Measurements from ENCODE around the gene INO80.

GRCh38 chr15:40964006-40964405, 152.1 kb downstream of the INO80 start:
- TF ChIP-seq, protein P1, sequence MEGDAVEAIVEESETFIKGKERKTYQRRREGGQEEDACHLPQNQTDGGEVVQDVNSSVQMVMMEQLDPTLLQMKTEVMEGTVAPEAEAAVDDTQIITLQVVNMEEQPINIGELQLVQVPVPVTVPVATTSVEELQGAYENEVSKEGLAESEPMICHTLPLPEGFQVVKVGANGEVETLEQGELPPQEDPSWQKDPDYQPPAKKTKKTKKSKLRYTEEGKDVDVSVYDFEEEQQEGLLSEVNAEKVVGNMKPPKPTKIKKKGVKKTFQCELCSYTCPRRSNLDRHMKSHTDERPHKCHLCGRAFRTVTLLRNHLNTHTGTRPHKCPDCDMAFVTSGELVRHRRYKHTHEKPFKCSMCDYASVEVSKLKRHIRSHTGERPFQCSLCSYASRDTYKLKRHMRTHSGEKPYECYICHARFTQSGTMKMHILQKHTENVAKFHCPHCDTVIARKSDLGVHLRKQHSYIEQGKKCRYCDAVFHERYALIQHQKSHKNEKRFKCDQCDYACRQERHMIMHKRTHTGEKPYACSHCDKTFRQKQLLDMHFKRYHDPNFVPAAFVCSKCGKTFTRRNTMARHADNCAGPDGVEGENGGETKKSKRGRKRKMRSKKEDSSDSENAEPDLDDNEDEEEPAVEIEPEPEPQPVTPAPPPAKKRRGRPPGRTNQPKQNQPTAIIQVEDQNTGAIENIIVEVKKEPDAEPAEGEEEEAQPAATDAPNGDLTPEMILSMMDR (conservative IDR thresholded peaks at IDR 0.05; ENCODE audit: low read length) = no peak
- no peak for TF ChIP-seq EZH2phosphoT487 (IDR thresholded peaks at IDR 0.05; ENCODE audit: borderline replicate concordance, low read depth, low read length)

All from OCI-LY7 (cell line).